Measurements from ENCODE around the gene FLNB. TPM values are rescaled to one million over a fixed set of nuclear protein-coding genes. Genes with fewer than 3 reads are reported as not detected.

The FLNB gene
- total and polyA plus RNA-seq, 2 of the 13 experiments (the other 11 are each of a cell fraction or from before 2014, with no cell fraction given): 106 to 130 TPM

DNA sequence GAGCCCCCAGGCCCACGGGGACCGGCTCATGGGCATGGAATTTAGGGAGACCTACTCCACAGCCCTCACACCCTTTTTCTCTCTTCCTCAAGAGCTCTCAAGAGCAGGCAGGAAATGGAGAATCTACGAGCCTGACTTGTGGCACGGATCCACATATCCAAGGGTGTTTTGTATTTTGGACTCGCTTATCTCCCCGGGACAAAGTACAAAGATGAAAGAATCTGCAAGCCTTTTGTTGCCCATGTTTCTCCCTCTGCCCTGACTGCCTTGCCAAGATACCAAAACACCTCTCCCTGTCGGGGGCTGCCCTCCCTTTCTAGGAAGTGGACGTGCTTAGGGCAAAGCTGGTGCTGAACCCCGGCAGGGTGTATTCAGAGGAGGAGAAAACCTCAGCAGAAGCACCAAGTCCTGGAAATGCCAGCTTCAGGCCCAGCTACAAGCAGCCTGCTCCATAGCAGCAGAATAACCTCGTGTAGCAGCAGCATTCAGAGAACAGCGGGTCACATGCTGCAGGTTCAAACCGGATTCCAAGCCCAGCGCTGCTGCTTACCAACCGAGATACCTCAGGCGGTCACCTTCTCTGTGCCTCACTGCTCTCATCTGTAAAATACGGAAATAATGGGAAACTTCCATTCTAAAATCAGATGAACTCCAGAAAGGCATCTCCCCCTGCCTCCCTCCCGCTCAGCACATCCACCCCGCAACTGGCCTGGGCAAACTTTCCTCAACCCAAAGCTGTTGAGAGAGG lies 167.4 kb downstream of the FLNB start (continued):
- TF ChIP-seq, protein P1, sequence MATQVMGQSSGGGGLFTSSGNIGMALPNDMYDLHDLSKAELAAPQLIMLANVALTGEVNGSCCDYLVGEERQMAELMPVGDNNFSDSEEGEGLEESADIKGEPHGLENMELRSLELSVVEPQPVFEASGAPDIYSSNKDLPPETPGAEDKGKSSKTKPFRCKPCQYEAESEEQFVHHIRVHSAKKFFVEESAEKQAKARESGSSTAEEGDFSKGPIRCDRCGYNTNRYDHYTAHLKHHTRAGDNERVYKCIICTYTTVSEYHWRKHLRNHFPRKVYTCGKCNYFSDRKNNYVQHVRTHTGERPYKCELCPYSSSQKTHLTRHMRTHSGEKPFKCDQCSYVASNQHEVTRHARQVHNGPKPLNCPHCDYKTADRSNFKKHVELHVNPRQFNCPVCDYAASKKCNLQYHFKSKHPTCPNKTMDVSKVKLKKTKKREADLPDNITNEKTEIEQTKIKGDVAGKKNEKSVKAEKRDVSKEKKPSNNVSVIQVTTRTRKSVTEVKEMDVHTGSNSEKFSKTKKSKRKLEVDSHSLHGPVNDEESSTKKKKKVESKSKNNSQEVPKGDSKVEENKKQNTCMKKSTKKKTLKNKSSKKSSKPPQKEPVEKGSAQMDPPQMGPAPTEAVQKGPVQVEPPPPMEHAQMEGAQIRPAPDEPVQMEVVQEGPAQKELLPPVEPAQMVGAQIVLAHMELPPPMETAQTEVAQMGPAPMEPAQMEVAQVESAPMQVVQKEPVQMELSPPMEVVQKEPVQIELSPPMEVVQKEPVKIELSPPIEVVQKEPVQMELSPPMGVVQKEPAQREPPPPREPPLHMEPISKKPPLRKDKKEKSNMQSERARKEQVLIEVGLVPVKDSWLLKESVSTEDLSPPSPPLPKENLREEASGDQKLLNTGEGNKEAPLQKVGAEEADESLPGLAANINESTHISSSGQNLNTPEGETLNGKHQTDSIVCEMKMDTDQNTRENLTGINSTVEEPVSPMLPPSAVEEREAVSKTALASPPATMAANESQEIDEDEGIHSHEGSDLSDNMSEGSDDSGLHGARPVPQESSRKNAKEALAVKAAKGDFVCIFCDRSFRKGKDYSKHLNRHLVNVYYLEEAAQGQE (IDR thresholded peaks at IDR 0.05; ENCODE audit: borderline replicate concordance in 1 of 2, low read depth in 1 of 2, low read length in 2 of 2): no peak
- peak; percentile 68 for TF ChIP-seq ZNF574 (CRISPR knock-in tag; IDR thresholded peaks at IDR 0.05)
- no peak for TF ChIP-seq REXO4 (CRISPR knock-in tag; IDR thresholded peaks at IDR 0.05; ENCODE audit: borderline replicate concordance)
- peak; percentile 72 for TF ChIP-seq NR2F6 (IDR thresholded peaks at IDR 0.05)
- peak; percentile 83 for TF ChIP-seq NR2F6 (CRISPR knock-in tag; IDR thresholded peaks at IDR 0.05)
- TF ChIP-seq ZNF816 (CRISPR knock-in tag; IDR thresholded peaks at IDR 0.05; ENCODE audit: borderline replicate concordance): no peak
- peak; percentile 84 for TF ChIP-seq TARDBP (CRISPR knock-in tag; IDR thresholded peaks at IDR 0.05)
- no peak for TF ChIP-seq CEBPZ (IDR thresholded peaks at IDR 0.05; ENCODE audit: low read length)
- TF ChIP-seq ZKSCAN1 (IDR thresholded peaks at IDR 0.05; ENCODE audit: low read length): no peak
- TF ChIP-seq ZNF563 (CRISPR knock-in tag; IDR thresholded peaks at IDR 0.05): peak; percentile 54; the same call in 1 of the 2 replicates
- TF ChIP-seq ZNF879 (CRISPR knock-in tag; IDR thresholded peaks at IDR 0.05): no peak
- TF ChIP-seq SKIL (CRISPR knock-in tag; IDR thresholded peaks at IDR 0.05; ENCODE audit: borderline replicate concordance): 0 out of 2 replicates have a peak, but pooled peaks have one; percentile 46
- no peak for TF ChIP-seq EED (CRISPR knock-in tag; IDR thresholded peaks at IDR 0.05)
- TF ChIP-seq YEATS2 (CRISPR knock-in tag; IDR thresholded peaks at IDR 0.05; ENCODE audit: borderline replicate concordance): no peak
- TF ChIP-seq ATF6 (CRISPR knock-in tag; conservative IDR thresholded peaks at IDR 0.05): no peak
